ENCODE measurements around the gene GJC3. TPM values are rescaled to one million over a fixed set of nuclear protein-coding genes. Genes with fewer than 3 reads are reported as not detected.

The GJC3 gene
- total and polyA plus RNA-seq, 2 of the 13 experiments (the other 11 are each of a cell fraction or from before 2014, with no cell fraction given), result 0.75 to 1.4 TPM

DNA sequence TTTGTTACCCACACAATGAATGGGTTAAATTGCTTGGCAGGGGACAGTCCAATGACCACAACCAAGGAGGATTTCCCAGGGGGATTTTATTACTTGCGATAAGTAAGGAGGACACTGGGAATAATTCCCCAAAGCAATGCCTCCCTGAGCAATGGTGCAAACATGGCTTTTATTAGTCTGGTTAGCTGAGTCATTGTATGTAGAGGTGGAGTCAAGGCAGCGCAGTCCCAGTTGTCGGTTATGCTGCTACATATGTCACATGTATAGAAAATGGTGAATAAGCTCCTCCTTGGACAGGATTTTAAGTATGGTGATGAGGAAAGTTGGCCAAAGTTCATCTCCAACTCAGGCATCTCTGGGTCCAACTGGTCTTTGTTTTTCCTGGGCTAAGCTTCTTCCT is 6.2 kb downstream of the GJC3 start:
- no peak for ATAC-seq
- intact Hi-C loops (cut with micrococcal nuclease; ENCODE audit: unreplicated experiment), result no loop called here
- H3K79me2 ChIP-seq (ENCODE audit: insufficient read depth, low read length), result peaks cover 12% of the 10 kb centered on the region
- no peak overlapping the region for H3K4me2 ChIP-seq (ENCODE audit: low read depth, low read length)
- H3K4me3 ChIP-seq (replicated peaks in 1 of 3; ENCODE audit: insufficient read depth in 1 of 3, low read depth in 2 of 3, low read length in 3 of 3), result no peak overlapping the region
- no peak for FAIRE-seq
- ChIA-PET POLR2A (no interaction called here), CTCF (ENCODE audit: low intra/inter-chr PET ratio, low total read pairs) (no interaction called here)
- no peak overlapping the region for H3K27ac ChIP-seq (ENCODE audit: extremely low read length, insufficient read depth, low read length)
- 91% methylated on average over 3 of the region's 3 CpGs for WGBS (ENCODE audit: low lambda C conversion rate)
- H3K4me1 ChIP-seq (ENCODE audit: insufficient read depth, low read length), result peaks cover 35% of the 10 kb centered on the region
- H4K20me1 ChIP-seq (ENCODE audit: insufficient read depth, low read length), result no peaks in the 10 kb centered on the region
- peaks cover 0 to 2% of the 10 kb centered on the region in 2 experiments; a peak in 2 of 5 replicates for H3K36me3 ChIP-seq (replicated peaks in 1 of 2; ENCODE audit: control insufficient read depth in 1 of 2, insufficient read depth in 2 of 2, low read length in 2 of 2)
- no peak for DNase-seq (ENCODE audit: low spot score)
- no peak overlapping the region for H2AFZ ChIP-seq (ENCODE audit: low read length)
- no peak for TF ChIP-seq SYNCRIP (IDR thresholded peaks at IDR 0.05; ENCODE audit: insufficient read depth, low read depth, low read length)
- TF ChIP-seq, protein P1, sequence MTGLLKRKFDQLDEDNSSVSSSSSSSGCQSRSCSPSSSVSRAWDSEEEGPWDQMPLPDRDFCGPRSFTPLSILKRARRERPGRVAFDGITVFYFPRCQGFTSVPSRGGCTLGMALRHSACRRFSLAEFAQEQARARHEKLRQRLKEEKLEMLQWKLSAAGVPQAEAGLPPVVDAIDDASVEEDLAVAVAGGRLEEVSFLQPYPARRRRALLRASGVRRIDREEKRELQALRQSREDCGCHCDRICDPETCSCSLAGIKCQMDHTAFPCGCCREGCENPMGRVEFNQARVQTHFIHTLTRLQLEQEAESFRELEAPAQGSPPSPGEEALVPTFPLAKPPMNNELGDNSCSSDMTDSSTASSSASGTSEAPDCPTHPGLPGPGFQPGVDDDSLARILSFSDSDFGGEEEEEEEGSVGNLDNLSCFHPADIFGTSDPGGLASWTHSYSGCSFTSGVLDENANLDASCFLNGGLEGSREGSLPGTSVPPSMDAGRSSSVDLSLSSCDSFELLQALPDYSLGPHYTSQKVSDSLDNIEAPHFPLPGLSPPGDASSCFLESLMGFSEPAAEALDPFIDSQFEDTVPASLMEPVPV (CRISPR knock-in tag; IDR thresholded peaks at IDR 0.05), result no peak
- BruUV-seq (replicated peaks), result no TSS peak
- H3K9me3 ChIP-seq (ENCODE audit: low read length), result no peaks in the 10 kb centered on the region
- no peaks in the 10 kb centered on the region; a peak in 1 of 5 replicates for H3K27me3 ChIP-seq (ENCODE audit: control insufficient read depth in 1 of 2, insufficient read depth in 2 of 2, low read length in 2 of 2)
- H3K9ac ChIP-seq (ENCODE audit: insufficient read depth, low read depth, low read length), result no peak overlapping the region
- in situ Hi-C loops (cut with HindIII; ENCODE audit: extremely low pct_ligation_motif_present, low pct_unique_long_range_greater_than_20kb), result no loop called here

DNA sequence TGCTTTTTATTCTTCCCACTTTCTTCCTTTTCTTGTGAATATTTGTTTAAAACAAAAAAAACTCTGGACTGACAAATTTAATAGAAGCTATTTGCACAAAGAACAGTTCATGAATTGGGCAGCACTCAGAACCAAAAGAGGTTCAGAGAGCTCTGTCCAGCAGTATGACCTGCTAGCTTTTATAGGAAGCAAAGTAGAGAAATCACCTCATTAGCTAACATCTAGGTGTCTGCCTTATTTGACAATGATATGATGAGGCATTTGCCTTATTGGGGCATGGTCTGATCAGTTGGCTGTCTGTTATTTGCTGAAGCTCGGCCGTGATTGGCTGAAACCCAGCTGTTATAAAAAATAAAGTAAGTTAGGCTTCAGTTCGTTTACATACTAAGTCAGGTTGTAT is 9.3 kb downstream of the GJC3 start:
- Histone ChIP-seq H3K4me2 (ENCODE audit: low read depth, low read length) (peak overlapping the region; percentile 95), H3K4me3 (replicated peaks in 1 of 3; ENCODE audit: insufficient read depth in 1 of 3, low read depth in 2 of 3, low read length in 3 of 3) (peak overlapping the region; percentile 82 to 90 (median 86)), H3K36me3 (replicated peaks in 1 of 2; ENCODE audit: control insufficient read depth in 1 of 2, insufficient read depth in 2 of 2, low read length in 2 of 2) (peaks cover 6 to 20% of the 10 kb centered on the region in 2 experiments), H3K27me3 (ENCODE audit: control insufficient read depth in 1 of 2, insufficient read depth in 2 of 2, low read length in 2 of 2) (no peaks in the 10 kb centered on the region; a peak in 1 of 5 replicates), H3K79me2 (ENCODE audit: insufficient read depth, low read length) (peaks cover 33% of the 10 kb centered on the region), H2AFZ (ENCODE audit: low read length) (no peak overlapping the region), H3K4me1 (ENCODE audit: insufficient read depth, low read length) (peaks cover 35% of the 10 kb centered on the region), H3K9me3 (ENCODE audit: low read length) (no peaks in the 10 kb centered on the region), H3K27ac (ENCODE audit: extremely low read length, insufficient read depth, low read length) (peak overlapping the region; percentile 90), H4K20me1 (ENCODE audit: insufficient read depth, low read length) (no peaks in the 10 kb centered on the region), H3K9ac (ENCODE audit: insufficient read depth, low read depth, low read length) (peak overlapping the region; percentile 94)
- POLR2A ChIA-PET, result interaction anchor here (0.7 to 6.2 kb wide), 21 partner anchors 9 to 368 kb away, joined by 3 to 50 read pairs (median 5); partner anchors contain the start of genes AP4M1, AZGP1, FAM200A and GJC3
- intact Hi-C loops (cut with micrococcal nuclease; ENCODE audit: unreplicated experiment) (no loop called here), in situ Hi-C loops (cut with HindIII; ENCODE audit: extremely low pct_ligation_motif_present, low pct_unique_long_range_greater_than_20kb) (no loop called here)
- FAIRE-seq (no peak), DNase-seq (ENCODE audit: low spot score) (no peak), ATAC-seq (no peak)
- CTCF ChIA-PET (ENCODE audit: low intra/inter-chr PET ratio, low total read pairs), result no interaction called here
- 77% methylated on average over 3 of the region's 3 CpGs for WGBS (ENCODE audit: low lambda C conversion rate)
- no TSS peak for BruUV-seq (replicated peaks)
- TF ChIP-seq, protein P2, sequence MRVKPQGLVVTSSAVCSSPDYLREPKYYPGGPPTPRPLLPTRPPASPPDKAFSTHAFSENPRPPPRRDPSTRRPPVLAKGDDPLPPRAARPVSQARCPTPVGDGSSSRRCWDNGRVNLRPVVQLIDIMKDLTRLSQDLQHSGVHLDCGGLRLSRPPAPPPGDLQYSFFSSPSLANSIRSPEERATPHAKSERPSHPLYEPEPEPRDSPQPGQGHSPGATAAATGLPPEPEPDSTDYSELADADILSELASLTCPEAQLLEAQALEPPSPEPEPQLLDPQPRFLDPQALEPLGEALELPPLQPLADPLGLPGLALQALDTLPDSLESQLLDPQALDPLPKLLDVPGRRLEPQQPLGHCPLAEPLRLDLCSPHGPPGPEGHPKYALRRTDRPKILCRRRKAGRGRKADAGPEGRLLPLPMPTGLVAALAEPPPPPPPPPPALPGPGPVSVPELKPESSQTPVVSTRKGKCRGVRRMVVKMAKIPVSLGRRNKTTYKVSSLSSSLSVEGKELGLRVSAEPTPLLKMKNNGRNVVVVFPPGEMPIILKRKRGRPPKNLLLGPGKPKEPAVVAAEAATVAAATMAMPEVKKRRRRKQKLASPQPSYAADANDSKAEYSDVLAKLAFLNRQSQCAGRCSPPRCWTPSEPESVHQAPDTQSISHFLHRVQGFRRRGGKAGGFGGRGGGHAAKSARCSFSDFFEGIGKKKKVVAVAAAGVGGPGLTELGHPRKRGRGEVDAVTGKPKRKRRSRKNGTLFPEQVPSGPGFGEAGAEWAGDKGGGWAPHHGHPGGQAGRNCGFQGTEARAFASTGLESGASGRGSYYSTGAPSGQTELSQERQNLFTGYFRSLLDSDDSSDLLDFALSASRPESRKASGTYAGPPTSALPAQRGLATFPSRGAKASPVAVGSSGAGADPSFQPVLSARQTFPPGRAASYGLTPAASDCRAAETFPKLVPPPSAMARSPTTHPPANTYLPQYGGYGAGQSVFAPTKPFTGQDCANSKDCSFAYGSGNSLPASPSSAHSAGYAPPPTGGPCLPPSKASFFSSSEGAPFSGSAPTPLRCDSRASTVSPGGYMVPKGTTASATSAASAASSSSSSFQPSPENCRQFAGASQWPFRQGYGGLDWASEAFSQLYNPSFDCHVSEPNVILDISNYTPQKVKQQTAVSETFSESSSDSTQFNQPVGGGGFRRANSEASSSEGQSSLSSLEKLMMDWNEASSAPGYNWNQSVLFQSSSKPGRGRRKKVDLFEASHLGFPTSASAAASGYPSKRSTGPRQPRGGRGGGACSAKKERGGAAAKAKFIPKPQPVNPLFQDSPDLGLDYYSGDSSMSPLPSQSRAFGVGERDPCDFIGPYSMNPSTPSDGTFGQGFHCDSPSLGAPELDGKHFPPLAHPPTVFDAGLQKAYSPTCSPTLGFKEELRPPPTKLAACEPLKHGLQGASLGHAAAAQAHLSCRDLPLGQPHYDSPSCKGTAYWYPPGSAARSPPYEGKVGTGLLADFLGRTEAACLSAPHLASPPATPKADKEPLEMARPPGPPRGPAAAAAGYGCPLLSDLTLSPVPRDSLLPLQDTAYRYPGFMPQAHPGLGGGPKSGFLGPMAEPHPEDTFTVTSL (CRISPR knock-in tag; IDR thresholded peaks at IDR 0.05; ENCODE audit: borderline replicate concordance), result 0 out of 2 replicates have a peak, but pooled peaks have one; percentile 18
- peak; percentile 75; the same call in 1 of the 2 replicates for TF ChIP-seq SRF (IDR thresholded peaks at IDR 0.05; ENCODE audit: low read depth, low read length)
- no peak for TF ChIP-seq ZNF790 (CRISPR knock-in tag; IDR thresholded peaks at IDR 0.05; ENCODE audit: borderline replicate concordance)
- no peak for TF ChIP-seq TEAD3 (CRISPR knock-in tag; optimal IDR thresholded peaks at IDR 0.05; ENCODE audit: borderline replicate concordance)
- TF ChIP-seq, protein P3, sequence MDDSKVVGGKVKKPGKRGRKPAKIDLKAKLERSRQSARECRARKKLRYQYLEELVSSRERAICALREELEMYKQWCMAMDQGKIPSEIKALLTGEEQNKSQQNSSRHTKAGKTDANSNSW (CRISPR knock-in tag; IDR thresholded peaks at IDR 0.05; ENCODE audit: borderline replicate concordance), result no peak
- TF ChIP-seq PPARG (CRISPR knock-in tag; conservative IDR thresholded peaks at IDR 0.05), result no peak
- TF ChIP-seq, protein P4, sequence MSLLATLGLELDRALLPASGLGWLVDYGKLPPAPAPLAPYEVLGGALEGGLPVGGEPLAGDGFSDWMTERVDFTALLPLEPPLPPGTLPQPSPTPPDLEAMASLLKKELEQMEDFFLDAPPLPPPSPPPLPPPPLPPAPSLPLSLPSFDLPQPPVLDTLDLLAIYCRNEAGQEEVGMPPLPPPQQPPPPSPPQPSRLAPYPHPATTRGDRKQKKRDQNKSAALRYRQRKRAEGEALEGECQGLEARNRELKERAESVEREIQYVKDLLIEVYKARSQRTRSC (CRISPR knock-in tag; IDR thresholded peaks at IDR 0.05; ENCODE audit: low read depth), result 0 out of 2 replicates have a peak, but pooled peaks have one; percentile 0

Measured in HepG2 (cell line).